ENCODE measurements around the gene RBBP8NL. TPM values are rescaled to one million over a fixed set of nuclear protein-coding genes. Genes with fewer than 3 reads are reported as not detected.

Gene RBBP8NL
- total and polyA plus RNA-seq, 2 donors = 0.69 to 1.1 TPM

GRCh38 chr20:62444286-62444685 lies 16.9 kb upstream of the RBBP8NL start:
- no peak for DNase-seq (ENCODE audit: extremely low spot score)
- Histone ChIP-seq H3K36me3 (ENCODE audit: insufficient read depth) (no peaks in the 10 kb centered on the region), H3K27ac (ENCODE audit: low read depth) (no peak overlapping the region), H3K4me3 (ENCODE audit: low read depth, low read length) (no peak overlapping the region), H3K4me1 (ENCODE audit: insufficient read depth) (no peaks in the 10 kb centered on the region)
- 95% methylated on average over 6 of the region's 6 CpGs for WGBS

- WGBS = 89% methylated on average over 16 of the region's 16 CpGs
- H3K27ac ChIP-seq (ENCODE audit: low read depth) = no peak overlapping the region
- H3K4me1 ChIP-seq (ENCODE audit: insufficient read depth) = no peaks in the 10 kb centered on the region
- H3K4me3 ChIP-seq (ENCODE audit: low read depth, low read length) = no peak overlapping the region
- DNase-seq (ENCODE audit: extremely low spot score) = no peak
- no peaks in the 10 kb centered on the region for H3K36me3 ChIP-seq (ENCODE audit: insufficient read depth)
These were observed 14.7 kb upstream of the RBBP8NL start for GRCh38 chr20:62441987-62442539.

GRCh38 chr20:62439218-62439617 lies 11.9 kb upstream of the RBBP8NL start:
- H3K27ac ChIP-seq (ENCODE audit: low read depth) = no peak overlapping the region
- WGBS = 81% methylated on average over 5 of the region's 5 CpGs
- H3K4me3 ChIP-seq (ENCODE audit: low read depth, low read length) = no peak overlapping the region
- no peak for DNase-seq (ENCODE audit: extremely low spot score)
- H3K4me1 ChIP-seq (ENCODE audit: insufficient read depth) = no peaks in the 10 kb centered on the region
- H3K36me3 ChIP-seq (ENCODE audit: insufficient read depth) = no peaks in the 10 kb centered on the region

GRCh38 chr20:62437927-62438326 lies 10.6 kb upstream of the RBBP8NL start:
- no peaks in the 10 kb centered on the region for H3K4me1 ChIP-seq (ENCODE audit: insufficient read depth)
- 39% methylated on average over 24 of the region's 24 CpGs for WGBS
- H3K4me3 ChIP-seq (ENCODE audit: low read depth, low read length) = no peak overlapping the region
- no peak overlapping the region for H3K27ac ChIP-seq (ENCODE audit: low read depth)
- no peaks in the 10 kb centered on the region for H3K36me3 ChIP-seq (ENCODE audit: insufficient read depth)
- no peak for DNase-seq (ENCODE audit: extremely low spot score)

GRCh38 chr20:62437496-62437895 lies 10.2 kb upstream of the RBBP8NL start:
- H3K4me3 ChIP-seq (ENCODE audit: low read depth, low read length) = no peak overlapping the region
- no peaks in the 10 kb centered on the region for H3K36me3 ChIP-seq (ENCODE audit: insufficient read depth)
- no peak overlapping the region for H3K27ac ChIP-seq (ENCODE audit: low read depth)
- no peaks in the 10 kb centered on the region for H3K4me1 ChIP-seq (ENCODE audit: insufficient read depth)
- 37% methylated on average over 12 of the region's 12 CpGs for WGBS
- DNase-seq (ENCODE audit: extremely low spot score) = no peak

GRCh38 chr20:62436692-62437091 lies 9.4 kb upstream of the RBBP8NL start:
- 93% methylated on average over 3 of the region's 3 CpGs for WGBS
- Histone ChIP-seq H3K27ac (ENCODE audit: low read depth) (no peak overlapping the region), H3K4me3 (ENCODE audit: low read depth, low read length) (no peak overlapping the region), H3K36me3 (ENCODE audit: insufficient read depth) (no peaks in the 10 kb centered on the region), H3K4me1 (ENCODE audit: insufficient read depth) (no peaks in the 10 kb centered on the region)
- no peak for DNase-seq (ENCODE audit: extremely low spot score)

GRCh38 chr20:62433658-62434497 lies 6.5 kb upstream of the RBBP8NL start:
- Histone ChIP-seq H3K4me1 (ENCODE audit: insufficient read depth) (no peaks in the 10 kb centered on the region), H3K27ac (ENCODE audit: low read depth) (no peak overlapping the region), H3K36me3 (ENCODE audit: insufficient read depth) (no peaks in the 10 kb centered on the region), H3K4me3 (ENCODE audit: low read depth, low read length) (no peak overlapping the region)
- 12% methylated on average over 32 of the region's 32 CpGs for WGBS
- DNase-seq (ENCODE audit: extremely low spot score) = no peak

GRCh38 chr20:62430866-62431447 lies 3.6 kb upstream of the RBBP8NL start:
- DNase-seq (ENCODE audit: extremely low spot score) = no peak
- Histone ChIP-seq H3K4me1 (ENCODE audit: insufficient read depth) (no peaks in the 10 kb centered on the region), H3K4me3 (ENCODE audit: low read depth, low read length) (no peak overlapping the region), H3K36me3 (ENCODE audit: insufficient read depth) (no peaks in the 10 kb centered on the region), H3K27ac (ENCODE audit: low read depth) (no peak overlapping the region)
- 76% methylated on average over 23 of the region's 23 CpGs for WGBS

GRCh38 chr20:62430311-62430853 lies 3.0 kb upstream of the RBBP8NL start:
- no peak for DNase-seq (ENCODE audit: extremely low spot score)
- Histone ChIP-seq H3K4me1 (ENCODE audit: insufficient read depth) (no peaks in the 10 kb centered on the region), H3K4me3 (ENCODE audit: low read depth, low read length) (no peak overlapping the region), H3K27ac (ENCODE audit: low read depth) (no peak overlapping the region), H3K36me3 (ENCODE audit: insufficient read depth) (no peaks in the 10 kb centered on the region)
- WGBS = 88% methylated on average over 10 of the region's 10 CpGs

- H3K27ac ChIP-seq (ENCODE audit: low read depth) = no peak overlapping the region
- H3K36me3 ChIP-seq (ENCODE audit: insufficient read depth) = no peaks in the 10 kb centered on the region
- no peaks in the 10 kb centered on the region for H3K4me1 ChIP-seq (ENCODE audit: insufficient read depth)
- no peak overlapping the region for H3K4me3 ChIP-seq (ENCODE audit: low read depth, low read length)
- 88% methylated on average over 23 of the region's 23 CpGs for WGBS
- no peak for DNase-seq (ENCODE audit: extremely low spot score)
These were observed 2.3 kb upstream of the RBBP8NL start for GRCh38 chr20:62429455-62430310.

GRCh38 chr20:62428396-62429295 lies 1.3 kb upstream of the RBBP8NL start:
- Histone ChIP-seq H3K27ac (ENCODE audit: low read depth) (no peak overlapping the region), H3K36me3 (ENCODE audit: insufficient read depth) (no peaks in the 10 kb centered on the region), H3K4me3 (ENCODE audit: low read depth, low read length) (no peak overlapping the region), H3K4me1 (ENCODE audit: insufficient read depth) (no peaks in the 10 kb centered on the region)
- 61% methylated on average over 31 of the region's 31 CpGs for WGBS
- DNase-seq (ENCODE audit: extremely low spot score) = no peak

- H3K27ac ChIP-seq (ENCODE audit: low read depth) = peak overlapping the region; percentile 64
- H3K36me3 ChIP-seq (ENCODE audit: insufficient read depth) = no peaks in the 10 kb centered on the region
- no peak for DNase-seq (ENCODE audit: extremely low spot score)
- H3K4me1 ChIP-seq (ENCODE audit: insufficient read depth) = no peaks in the 10 kb centered on the region
- H3K4me3 ChIP-seq (ENCODE audit: low read depth, low read length) = no peak overlapping the region
- 77% methylated on average over 10 of the region's 10 CpGs for WGBS
These were observed 648 bp upstream of the RBBP8NL start for GRCh38 chr20:62428002-62428372.

Measured in urinary bladder (tissue), 4 donors.